Measurements from ENCODE around the gene SECISBP2. TPM values are rescaled to one million over a fixed set of nuclear protein-coding genes. Genes with fewer than 3 reads are reported as not detected.

Gene SECISBP2
- total and polyA plus RNA-seq, 2 donors (not counting 1 experiment from before 2014, with no cell fraction given) = 56.6 to 124 TPM

DNA sequence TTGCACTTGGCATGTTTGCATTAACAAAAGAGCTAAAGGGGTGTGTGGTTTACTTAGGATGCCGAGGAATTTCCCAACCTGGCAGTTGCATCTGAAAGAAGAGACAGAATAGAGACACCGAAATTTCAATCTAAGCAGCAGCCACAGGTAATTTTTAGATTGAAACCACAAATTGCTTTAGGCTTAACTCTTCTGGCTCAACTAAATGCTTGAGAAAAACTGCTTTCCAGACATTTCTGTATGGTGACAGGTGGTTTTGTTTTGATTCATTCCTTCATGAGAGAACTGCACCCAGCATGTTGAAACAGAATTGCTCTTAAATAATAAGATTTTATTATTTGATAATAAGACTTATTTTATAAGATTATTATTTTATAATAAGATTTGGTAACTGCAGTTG, 21.5 kb downstream of the SECISBP2 start:
- no peaks in the 10 kb centered on the region for H3K4me1 Mint-ChIP-seq
- DNase-seq (no peak), ATAC-seq (ENCODE audit: low read depth) (no peak)
- Histone ChIP-seq H3K27me3 (replicated peaks in 1 of 4; ENCODE audit: control extremely low read depth in 1 of 4, control insufficient read depth in 3 of 4, insufficient read depth in 4 of 4, low read length in 3 of 4) (no peaks in the 10 kb centered on the region), H3K27ac (ENCODE audit: low read length in 2 of 2) (no peak overlapping the region), H3K9me3 (ENCODE audit: control extremely low read depth in 1 of 3, control insufficient read depth in 2 of 3, insufficient read depth in 1 of 3, low read length in 2 of 3) (no peaks in the 10 kb centered on the region), H3K9ac (ENCODE audit: low read length) (no peak overlapping the region), H3K4me2 (replicated peaks; ENCODE audit: low read depth, low read length, poor library complexity, severe bottlenecking) (no peak overlapping the region), H3K79me2 (ENCODE audit: control insufficient read depth, insufficient read depth, low read length) (peaks cover under 1% of the 10 kb centered on the region), H3K4me1 (ENCODE audit: control insufficient read depth in 2 of 2, insufficient read depth in 2 of 2, low read length in 2 of 2) (no peaks in the 10 kb centered on the region), H3K4me3 (ENCODE audit: control extremely low read depth in 1 of 5, extremely low read depth in 1 of 5, insufficient read depth in 1 of 5, low read depth in 2 of 5, low read length in 4 of 5) (no peak overlapping the region), H3K36me3 (replicated peaks in 1 of 2; ENCODE audit: control extremely low read depth in 1 of 2, control insufficient read depth in 1 of 2, extremely low read depth in 1 of 2, insufficient read depth in 2 of 2, low read length in 1 of 2) (peaks cover 28 to 85% of the 10 kb centered on the region in 2 experiments), H2AFZ (ENCODE audit: insufficient read depth, low read depth, low read length, poor library complexity, severe bottlenecking) (no peak overlapping the region), H4K20me1 (ENCODE audit: control insufficient read depth, insufficient read depth, low read length, poor library complexity, severe bottlenecking) (peaks cover 8% of the 10 kb centered on the region)
- no peak overlapping the region for H3K27ac Mint-ChIP-seq
- no peak for TF ChIP-seq EZH2 (IDR thresholded peaks at IDR 0.05; ENCODE audit: borderline replicate concordance, insufficient read depth, low read depth, low read length, poor library complexity, severe bottlenecking)
- TF ChIP-seq, protein P1, sequence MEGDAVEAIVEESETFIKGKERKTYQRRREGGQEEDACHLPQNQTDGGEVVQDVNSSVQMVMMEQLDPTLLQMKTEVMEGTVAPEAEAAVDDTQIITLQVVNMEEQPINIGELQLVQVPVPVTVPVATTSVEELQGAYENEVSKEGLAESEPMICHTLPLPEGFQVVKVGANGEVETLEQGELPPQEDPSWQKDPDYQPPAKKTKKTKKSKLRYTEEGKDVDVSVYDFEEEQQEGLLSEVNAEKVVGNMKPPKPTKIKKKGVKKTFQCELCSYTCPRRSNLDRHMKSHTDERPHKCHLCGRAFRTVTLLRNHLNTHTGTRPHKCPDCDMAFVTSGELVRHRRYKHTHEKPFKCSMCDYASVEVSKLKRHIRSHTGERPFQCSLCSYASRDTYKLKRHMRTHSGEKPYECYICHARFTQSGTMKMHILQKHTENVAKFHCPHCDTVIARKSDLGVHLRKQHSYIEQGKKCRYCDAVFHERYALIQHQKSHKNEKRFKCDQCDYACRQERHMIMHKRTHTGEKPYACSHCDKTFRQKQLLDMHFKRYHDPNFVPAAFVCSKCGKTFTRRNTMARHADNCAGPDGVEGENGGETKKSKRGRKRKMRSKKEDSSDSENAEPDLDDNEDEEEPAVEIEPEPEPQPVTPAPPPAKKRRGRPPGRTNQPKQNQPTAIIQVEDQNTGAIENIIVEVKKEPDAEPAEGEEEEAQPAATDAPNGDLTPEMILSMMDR (IDR thresholded peaks at IDR 0.05) = no peak
- H3K9me3 Mint-ChIP-seq (ENCODE audit: insufficient read depth) = no peaks in the 10 kb centered on the region
- CTCF ChIA-PET = interaction anchor here (0.9 to 1.7 kb wide), 2 partner anchors 8 to 209 kb away, joined by 3 to 6 read pairs; no protein-coding TSS in a partner anchor
- POLR2A ChIA-PET = no interaction called here
- 100% methylated on average over 1 of the region's 2 CpGs for WGBS (ENCODE audit: insufficient coverage)
- no peaks in the 10 kb centered on the region for H3K27me3 Mint-ChIP-seq
- intact Hi-C loops (cut with micrococcal nuclease) = no loop called here
- H3K4me3 Mint-ChIP-seq = no peak overlapping the region

DNA sequence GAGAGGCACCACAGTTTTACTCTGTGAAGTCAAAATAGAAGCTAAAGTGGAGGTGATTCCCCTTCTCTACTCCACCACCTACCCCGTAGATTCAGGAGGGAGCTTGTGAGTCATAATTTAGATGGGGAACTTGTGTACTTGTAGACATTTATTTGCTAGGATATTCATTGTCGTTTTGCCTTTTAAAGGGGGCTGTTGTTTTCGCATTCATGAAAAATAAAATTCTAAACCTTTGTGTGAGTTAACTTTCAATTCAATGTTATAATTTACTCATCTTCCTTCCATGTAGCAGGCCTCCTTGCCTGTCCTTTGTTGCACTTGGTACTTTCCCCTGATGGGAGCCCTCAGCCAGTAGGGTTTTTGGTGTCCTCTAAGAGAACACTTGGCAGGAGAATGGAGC, 22.0 kb downstream of the SECISBP2 start:
- H3K9ac ChIP-seq (ENCODE audit: low read length) = no peak overlapping the region
- peaks cover 14% of the 10 kb centered on the region for H4K20me1 ChIP-seq (ENCODE audit: control insufficient read depth, insufficient read depth, low read length, poor library complexity, severe bottlenecking)
- no peaks in the 10 kb centered on the region for H3K4me1 ChIP-seq (ENCODE audit: control insufficient read depth in 2 of 2, insufficient read depth in 2 of 2, low read length in 2 of 2)
- H3K4me1 Mint-ChIP-seq = no peaks in the 10 kb centered on the region
- TF ChIP-seq EZH2 (IDR thresholded peaks at IDR 0.05; ENCODE audit: borderline replicate concordance, insufficient read depth, low read depth, low read length, poor library complexity, severe bottlenecking) = no peak
- TF ChIP-seq, protein P1 (IDR thresholded peaks at IDR 0.05) = no peak
- CTCF ChIA-PET = interaction anchor here (0.9 to 1.7 kb wide), 2 partner anchors 8 to 209 kb away, joined by 3 to 6 read pairs; no protein-coding TSS in a partner anchor
- H2AFZ ChIP-seq (ENCODE audit: insufficient read depth, low read depth, low read length, poor library complexity, severe bottlenecking) = no peak overlapping the region
- WGBS (ENCODE audit: insufficient coverage) = no CpG with 5 or more reads among the region's 3 CpGs
- H3K9me3 ChIP-seq (ENCODE audit: control extremely low read depth in 1 of 3, control insufficient read depth in 2 of 3, insufficient read depth in 1 of 3, low read length in 2 of 3) = no peaks in the 10 kb centered on the region
- H3K36me3 ChIP-seq (replicated peaks in 1 of 2; ENCODE audit: control extremely low read depth in 1 of 2, control insufficient read depth in 1 of 2, extremely low read depth in 1 of 2, insufficient read depth in 2 of 2, low read length in 1 of 2) = peaks cover 32 to 87% of the 10 kb centered on the region in 2 experiments
- ATAC-seq (ENCODE audit: low read depth) (no peak), DNase-seq (no peak)
- intact Hi-C loops (cut with micrococcal nuclease) = no loop called here
- H3K4me3 Mint-ChIP-seq = no peak overlapping the region
- H3K27me3 ChIP-seq (replicated peaks in 1 of 4; ENCODE audit: control extremely low read depth in 1 of 4, control insufficient read depth in 3 of 4, insufficient read depth in 4 of 4, low read length in 3 of 4) = no peaks in the 10 kb centered on the region
- H3K4me3 ChIP-seq (ENCODE audit: control extremely low read depth in 1 of 5, extremely low read depth in 1 of 5, insufficient read depth in 1 of 5, low read depth in 2 of 5, low read length in 4 of 5) = no peak overlapping the region
- no peaks in the 10 kb centered on the region for H3K9me3 Mint-ChIP-seq (ENCODE audit: insufficient read depth)
- H3K27me3 Mint-ChIP-seq = no peaks in the 10 kb centered on the region
- H3K79me2 ChIP-seq (ENCODE audit: control insufficient read depth, insufficient read depth, low read length) = peaks cover 6% of the 10 kb centered on the region
- H3K27ac Mint-ChIP-seq = no peak overlapping the region
- H3K27ac ChIP-seq (ENCODE audit: low read length in 2 of 2) = no peak overlapping the region
- H3K4me2 ChIP-seq (replicated peaks; ENCODE audit: low read depth, low read length, poor library complexity, severe bottlenecking) = no peak overlapping the region
- POLR2A ChIA-PET = no interaction called here
